Activated CD8-positive, alpha-beta memory T cell treated with anti-CD3 and anti-CD28 coated beads, Interleukin-2, amount 50 U/mL, for 1 hour (primary cell): ENCODE data around the gene CAPN3.

ENCODE experiments used
- DNase-seq: peaks from one replicate; pipeline ENCODE4 v3.0.0-alpha.2; 2020; ENCODE audit errors: extremely low read depth

The CAPN3 gene

DNA sequence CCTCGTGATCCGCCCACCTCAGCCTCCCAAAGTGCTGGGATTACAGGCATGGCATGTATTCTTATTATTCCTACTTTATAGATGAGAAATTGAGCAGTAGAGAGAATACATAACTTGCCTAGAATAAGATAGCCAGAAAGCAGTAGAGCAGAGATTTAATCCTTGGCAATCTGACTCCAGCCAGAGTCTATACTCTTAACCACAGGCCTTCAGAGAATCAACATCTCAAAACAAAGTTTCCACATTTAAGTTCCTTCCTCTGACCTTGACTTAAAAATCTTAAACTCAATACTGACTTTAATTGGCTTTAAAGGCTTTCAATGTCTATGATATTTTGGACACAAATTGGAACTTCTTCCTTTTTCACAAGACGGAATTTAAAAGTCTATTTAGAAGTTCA, 94.5 kb downstream of the CAPN3 start:
- no peak for DNase-seq

GRCh38 chr15:42456531-42456930, 97.2 kb downstream of the CAPN3 start:
- DNase-seq, result no peak

- DNase-seq, result no peak
Observed at GRCh38 chr15:42456971-42457370, 97.7 kb downstream of the CAPN3 start.

- DNase-seq, result no peak
Observed at GRCh38 chr15:42457445-42458442, 98.4 kb downstream of the CAPN3 start.

DNA sequence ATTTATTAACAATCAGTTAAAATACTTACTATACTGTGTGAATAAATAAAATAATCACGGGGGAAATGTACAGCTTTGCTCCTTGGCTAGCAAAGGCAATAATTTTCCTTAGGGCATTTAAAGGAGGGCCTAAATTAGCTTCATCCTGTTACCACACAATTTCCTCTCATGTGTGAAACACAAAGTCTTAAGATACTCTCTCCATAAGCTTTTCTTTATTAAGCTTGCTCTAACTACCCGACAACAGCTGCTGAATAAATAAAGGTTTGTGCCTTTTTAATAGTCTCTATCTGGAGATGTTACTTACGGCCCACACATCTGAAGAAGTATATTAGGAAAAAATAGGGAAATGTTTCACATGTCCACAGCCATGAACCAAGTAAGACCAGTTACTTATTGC, 102.0 kb downstream of the CAPN3 start:
- DNase-seq, result no peak
